NCI-H1105 treated with DMSO at 0.1 percent for 48 hours (cell line): ENCODE data around the gene MALL.
"Not testable (repeated sequence)": the region's sequence is repeated elsewhere in the genome, so short reads cannot be mapped to it uniquely, and the experiment has no call there.

Source experiments
- DNase-seq: peaks from one replicate; lab custom pipeline; 2025; lab: John Stamatoyannopoulos, UW

Gene MALL

DNA sequence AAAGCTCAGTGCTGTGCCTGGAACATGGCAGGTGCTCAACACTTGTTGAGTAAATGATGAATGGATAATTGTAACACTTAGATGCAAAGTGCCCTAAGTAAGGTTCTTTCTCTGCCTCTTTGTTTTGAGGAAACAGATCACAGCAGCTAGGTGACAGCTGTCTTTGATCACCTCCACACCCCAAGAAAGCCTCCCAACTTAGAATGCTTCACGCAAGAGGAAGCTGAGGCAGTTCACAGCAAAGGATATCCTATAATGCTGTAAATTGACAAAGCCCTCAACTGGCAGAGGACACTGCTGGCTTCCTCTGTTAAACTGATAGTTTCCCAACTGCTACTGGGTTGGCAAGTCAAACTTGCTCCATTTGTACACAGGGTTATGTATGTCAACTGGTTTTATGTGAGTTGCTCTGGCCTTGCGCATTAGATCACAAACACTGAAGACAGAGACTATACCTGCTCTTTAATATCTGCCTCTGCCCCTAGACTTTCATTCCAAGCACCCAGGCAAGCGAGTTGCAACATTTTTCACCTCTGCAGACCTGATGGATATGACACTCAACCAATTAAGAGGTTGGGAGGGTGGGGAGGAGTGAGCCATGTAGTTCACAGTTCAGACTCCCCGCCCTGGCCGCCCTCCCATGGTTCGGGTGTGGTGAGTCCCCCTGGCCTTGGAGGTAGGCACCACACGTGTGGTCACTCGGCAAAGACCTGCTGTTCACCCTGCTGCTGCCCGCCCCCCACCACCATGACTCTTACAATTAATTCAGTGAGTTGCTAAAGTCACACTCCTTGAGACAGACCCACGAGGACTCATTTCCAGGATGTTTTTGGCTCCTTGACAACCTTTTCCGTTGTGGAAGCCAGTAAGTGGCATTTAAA, 4.8 kb upstream of the MALL start:
- DNase-seq, result no peak

DNA sequence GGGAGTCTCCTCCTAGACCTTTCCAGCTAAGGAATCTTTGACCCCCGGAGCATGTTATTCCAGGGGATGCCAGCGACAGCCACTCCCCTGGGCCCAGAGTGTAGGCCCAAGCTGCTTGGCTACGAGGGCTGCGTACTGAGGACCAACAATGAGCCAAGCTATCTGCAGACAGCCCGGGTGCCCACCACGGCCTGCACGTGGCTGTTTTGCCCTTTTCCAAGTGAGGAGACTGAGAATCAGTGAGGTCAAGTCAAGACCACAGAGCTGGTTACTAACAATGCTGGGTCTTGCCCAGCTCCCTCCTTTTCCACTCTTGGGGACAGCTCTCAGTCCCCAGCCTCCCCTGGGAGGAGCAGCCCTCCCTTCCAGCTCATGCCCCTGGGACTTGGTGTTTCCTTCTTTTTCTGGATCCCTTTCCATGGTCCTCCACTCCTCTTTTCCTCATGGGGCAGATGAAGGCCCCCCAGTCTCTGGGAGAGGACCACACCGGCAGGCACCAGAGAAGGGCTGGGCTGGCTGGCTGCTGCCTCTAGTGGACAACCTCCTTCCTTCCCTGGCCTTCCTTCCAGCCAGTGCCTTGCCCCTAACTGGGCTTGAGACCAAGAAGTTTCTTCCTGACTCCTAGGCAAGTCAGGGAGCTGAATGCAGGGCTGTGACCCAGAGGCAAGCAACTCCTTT, 550 bp upstream of the MALL start:
- no peak for DNase-seq

DNA sequence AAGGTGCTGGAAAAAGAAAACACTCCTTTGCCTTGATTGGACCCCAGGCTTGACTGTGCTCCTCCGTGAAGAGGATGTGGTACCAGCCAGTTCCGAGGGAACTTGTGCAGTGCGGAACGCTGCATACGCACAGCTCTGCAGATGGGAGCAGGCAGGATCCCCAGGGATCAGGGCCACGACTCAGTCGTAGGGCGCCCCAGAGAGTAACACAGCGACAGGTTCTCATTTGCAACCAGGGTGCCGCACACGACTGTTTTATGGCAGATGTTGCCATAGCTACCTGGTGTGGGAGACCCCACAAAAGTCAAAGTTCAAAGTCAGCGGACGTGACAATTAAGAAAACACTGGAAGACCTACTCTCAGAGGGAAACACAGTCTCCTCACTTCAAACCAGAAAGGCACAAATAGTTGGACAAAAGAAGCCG, 779 bp downstream of the MALL start:
- DNase-seq, result no peak

DNA sequence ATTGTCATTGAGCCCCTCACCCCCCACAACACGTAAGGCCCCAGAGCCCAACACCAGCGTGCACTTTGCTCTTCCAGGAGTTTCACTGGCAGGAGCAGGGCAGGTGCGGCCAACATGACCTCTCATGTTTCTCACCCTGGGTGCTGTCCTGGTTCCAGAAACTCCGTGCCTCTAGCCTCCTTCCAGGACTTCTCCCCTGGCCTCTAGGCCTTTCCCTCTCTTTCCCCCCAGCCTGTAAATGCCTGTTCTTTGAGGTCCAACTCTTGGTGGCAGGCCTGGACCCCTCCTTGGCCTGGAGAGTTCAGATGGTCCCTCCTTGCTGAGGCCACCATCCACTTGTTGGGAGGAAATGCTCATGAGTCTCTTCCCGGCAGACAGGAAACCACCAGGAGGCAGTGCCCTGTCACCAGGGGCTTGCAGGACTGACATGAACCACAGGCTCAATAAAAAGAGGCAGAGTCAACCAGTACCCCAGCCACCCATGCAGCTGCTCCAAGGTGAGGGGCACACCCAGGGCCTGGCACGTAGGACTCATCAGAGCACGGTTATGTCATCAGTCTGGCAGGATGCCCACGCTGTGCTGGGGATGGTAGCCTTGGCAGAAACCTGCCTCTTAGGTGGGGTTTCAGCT, 1.5 kb downstream of the MALL start:
- peak; percentile 22 for DNase-seq

DNA sequence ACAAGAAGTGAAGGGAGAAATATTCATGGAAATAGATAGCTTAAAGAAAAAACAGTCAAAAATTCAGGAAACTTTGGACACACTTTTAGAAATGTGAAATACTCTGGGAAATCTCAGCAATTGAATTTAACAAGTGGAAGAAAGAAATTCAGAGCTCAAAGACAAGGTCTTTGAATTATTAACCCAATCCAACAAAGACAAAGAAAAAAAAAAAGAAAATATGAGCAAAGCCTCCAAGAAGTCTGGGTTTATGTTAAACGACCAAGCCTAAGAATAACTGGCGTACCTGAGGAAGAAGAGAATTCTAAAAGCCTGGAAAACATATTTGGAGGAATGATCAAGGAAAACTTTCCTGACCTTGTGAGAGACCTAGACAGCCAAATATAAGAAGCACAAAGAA, 7.3 kb downstream of the MALL start:
- DNase-seq, result not testable (repeated sequence)

DNA sequence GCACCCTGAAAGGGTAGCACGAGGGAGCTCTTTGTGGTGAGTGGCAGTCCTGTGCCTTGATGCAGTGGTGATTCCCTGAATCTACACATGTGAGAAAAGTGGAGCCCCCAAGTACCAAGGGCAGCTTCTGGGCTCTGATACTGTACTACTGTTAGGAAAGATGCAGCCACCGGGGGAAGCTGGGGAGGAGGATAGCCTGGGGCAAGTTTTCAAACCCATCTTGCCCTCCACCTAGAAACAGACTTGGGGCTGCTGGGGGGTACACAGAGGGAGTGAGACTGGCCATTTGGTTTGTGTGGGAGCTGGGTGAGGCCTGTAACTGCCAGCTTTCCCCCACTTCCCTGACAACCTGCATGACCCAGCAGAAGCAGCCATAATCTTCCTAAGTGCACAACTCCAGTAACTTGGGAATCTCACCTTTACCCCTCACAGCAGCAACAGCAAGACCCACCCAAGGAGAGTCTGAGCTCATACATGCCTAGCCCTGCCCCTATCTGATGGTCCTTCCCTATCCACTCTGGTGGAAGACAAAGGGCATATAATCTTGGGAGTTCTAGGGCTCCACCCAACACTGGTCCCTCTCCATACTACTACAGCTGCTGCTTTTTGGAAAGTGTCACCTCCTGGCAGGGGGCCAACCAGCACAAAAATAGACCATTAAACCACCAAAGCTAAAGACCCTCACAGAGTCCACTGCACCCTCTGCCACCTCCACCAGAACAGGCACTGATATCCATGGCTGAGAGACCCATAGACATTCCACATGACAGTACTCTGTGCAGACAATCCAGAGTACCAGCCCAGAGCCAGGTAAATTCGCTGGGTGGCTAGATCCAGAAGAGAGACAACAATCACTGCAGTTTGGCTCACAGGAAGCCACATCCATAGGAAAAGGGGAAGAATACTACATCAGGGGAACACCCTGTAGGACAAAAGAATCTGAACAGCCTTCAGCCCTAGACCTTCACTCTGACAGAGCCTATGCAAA, 8.2 kb downstream of the MALL start:
- no peak for DNase-seq

DNA sequence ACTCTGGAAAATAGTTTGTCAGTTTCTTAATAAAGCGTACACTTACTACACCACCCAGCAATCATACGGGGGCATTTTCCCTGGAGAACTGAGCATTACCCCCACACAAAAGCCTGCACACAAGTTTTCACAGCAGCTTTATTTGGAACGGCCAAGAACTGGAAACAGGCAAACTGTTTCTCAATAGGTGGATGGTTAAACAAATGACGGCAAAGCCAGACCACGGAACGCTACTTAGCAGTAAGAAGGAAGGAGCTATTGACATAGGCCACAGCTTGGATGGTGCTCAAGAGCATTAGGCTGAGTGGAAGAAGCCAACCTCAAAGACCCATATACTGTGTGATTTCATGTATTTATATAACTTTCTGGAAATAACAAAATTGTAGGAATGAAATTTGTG, 9.0 kb downstream of the MALL start:
- DNase-seq, result no peak

DNA sequence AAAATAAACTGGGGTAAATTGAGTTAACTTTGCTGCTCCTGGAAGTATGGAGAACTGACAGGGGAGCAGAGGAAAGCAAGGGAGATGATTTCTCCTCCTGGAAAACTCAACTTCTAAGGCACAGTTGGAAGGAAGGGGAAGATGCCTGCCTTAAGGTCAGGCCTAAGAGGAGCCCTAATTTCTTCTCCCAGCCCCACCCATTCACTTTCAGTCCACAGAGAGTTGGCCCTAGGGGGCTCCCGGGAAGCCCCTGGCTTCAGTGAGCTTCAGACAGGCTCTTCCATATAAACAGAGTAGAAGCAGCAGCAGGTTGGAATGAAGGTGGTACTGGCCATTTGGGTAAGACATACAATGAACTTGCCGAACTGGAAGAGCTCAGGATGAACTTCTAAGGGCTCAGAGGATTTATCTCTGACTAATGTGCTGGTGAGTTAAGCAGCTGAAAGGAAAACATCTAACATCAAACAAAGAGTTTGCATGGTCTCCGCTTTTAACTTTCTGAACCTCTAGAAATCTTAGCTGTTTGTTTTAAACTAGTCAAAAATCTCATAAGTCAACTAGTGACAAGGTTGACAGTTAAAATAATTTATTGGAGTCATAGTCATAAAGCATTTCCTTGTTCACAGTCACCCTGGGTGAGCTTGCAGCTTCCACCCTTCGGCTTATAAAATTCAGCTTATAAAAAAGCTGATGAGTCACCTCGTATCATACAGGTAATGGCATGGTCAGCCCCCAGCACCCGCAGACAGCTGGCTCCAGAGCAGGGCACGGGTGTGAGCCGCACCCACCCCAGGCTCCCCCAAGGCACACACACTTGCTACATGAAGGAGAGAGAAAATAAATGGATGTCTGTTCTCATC, 9.8 kb downstream of the MALL start:
- no peak for DNase-seq

DNA sequence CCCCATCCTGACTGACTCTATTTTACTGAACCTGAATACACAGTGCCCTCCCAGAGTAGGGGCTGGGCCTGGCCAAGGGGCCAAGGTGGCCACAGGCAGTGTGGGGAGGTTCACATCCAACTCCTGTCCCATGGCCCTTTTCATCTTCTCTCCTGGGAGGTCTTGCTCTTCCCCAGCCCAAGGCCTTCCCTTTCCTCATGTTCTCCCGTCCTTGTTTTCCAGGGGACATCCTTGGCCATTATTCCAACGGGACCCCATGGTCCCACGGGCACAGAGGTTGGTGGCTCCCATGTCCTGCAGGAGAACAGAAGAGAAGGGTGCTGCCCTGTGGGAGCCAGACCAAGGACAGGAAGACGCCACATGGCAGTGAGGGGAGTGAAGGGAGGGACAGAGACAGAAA, 10.4 kb downstream of the MALL start:
- no peak for DNase-seq

DNA sequence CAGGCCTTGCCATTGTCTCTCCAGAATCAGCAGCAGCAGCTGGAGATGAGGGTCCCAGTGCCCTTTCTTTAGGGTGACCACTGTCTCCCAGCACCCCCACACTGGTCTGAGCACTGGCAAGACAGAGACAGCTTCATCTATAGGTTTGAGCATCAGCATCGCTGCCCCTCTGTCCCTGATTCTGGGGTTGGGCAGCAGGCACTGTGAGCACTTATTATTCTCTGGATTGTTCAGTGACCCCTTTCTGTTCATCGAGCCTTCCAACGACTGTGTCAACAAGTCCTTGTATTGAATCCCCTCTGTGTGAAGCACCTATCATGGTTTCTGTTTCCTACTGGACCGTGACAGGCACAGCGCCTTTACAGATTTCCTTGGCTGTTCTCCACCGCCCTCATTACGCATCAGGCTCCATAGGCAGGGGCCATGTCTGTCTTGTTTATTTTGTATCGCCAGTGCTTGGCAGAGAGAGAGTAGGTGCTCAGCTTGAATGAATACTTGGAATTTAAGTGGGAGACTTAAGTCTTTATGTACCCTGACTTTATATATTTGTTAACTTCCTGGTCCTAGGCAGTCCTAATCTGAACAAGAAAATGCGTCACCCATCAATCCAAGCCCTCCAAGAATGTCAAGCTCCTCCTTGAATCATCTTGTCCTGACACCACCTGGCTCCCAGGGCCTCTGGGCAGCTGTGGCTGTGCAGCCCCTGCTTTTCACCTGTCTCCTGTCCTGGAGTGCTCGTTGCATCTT, 11.4 kb downstream of the MALL start:
- peak; percentile 70 for DNase-seq

DNA sequence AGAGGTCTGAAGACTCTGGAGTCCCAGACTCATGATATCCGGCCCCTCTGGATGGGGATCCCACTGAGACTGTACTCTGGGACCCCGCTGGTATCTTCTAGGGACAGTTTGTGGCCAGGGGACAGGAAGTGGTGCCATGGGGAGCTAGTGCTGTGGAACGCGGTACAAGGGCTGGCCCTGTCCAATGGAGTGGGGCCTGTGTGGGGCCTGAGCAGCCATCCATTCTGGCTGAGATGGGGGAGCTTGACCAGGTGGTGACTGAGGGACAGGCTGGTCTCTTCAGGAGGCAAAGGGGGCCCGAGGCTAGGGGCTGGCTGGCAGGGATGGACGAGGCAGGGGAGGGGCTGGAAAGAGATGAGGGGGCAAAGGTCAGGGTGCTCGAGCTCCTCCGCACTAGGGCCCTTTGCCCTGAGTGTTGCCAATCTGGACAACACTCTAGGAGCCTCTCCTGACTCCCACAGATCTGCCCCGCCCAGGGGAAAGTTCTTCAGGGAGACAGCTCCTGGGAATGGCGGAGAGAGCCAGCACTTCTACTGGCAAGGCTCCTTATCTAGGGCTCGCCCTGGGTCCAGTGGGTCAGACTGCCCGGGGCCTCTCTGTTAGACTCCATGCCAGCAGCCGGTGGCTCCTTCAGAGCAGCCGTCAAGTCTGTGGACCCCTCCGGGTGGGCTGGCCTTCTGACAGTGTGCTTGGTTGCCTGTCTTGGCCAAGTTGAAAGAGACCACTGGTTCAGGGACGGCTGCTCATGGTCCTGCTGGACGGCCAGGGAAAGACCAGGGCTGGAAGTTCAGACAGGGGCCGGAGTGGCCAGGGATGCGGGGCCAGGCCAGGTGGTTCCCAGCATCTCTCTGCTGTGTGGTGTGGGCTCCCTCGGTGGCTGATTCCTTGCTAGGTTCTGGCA, 12.3 kb downstream of the MALL start:
- no peak for DNase-seq

DNA sequence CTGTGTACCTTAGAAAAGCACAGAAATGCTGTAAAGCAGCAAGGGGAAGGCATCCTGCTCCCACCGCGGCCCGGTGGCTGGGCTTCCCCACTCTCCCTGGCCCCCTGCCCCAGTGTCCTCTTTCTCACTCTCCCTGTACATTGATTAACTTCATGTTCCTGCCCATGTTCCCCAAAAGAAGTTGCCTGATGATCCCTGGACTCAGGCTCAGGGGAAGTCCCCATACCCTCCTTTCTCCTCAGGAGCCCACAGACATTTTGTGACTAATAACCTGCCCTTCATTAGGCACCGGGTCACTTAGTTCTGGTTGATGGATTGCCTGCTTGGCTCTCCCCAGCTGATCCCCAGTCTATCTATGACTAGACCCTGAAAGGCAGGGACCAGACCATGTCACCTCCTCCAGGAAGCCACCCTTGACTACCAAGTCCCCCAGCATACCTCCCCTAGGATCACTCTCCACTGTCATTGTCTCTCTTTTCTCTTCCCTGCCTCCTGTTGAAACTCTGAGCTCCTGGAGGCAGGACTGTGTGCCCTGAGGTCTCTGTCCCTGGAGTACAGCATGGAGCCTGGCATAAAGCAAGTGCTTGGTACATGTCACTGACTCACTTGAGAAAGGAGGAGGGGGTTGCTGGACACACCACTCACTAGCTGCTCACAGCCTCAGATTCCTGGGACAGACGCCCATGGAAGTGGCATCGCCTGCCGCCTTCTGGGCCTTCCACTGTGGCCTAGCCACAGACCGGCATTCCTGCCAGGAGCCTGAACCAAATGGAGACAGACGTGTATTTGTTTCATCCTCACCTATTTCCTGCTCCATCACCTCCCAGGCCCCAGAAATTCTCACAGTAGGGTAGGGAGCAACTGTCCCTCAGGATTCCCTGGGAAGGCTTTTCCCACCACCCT, 13.5 kb downstream of the MALL start:
- no peak for DNase-seq

DNA sequence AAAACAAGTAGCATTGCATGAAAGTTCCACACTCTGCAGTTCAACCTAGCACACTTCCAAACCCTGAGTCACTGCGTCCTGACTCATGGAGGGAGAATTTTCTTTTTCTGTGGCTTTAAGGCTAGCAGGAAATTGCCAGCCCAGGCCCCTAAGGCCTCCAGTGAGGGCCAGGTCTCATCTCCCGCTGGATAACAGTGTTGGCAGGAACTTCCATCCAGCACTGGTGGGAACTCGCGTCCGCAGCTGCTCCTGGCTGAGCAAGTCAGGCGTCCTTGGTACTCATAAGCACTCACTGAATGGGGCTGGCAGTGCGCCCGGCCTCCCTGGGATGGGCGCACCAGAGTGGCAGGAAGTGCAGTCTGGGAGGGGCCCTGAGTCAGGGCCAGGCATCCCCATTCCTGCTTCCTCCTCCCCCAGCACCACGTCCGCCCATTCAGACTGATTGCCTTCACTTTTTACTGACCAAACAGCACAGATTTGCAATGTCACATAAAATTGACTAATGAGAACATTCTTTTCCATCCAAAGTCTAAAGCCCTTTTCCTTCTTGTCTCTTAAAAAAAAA, 14.3 kb downstream of the MALL start:
- DNase-seq, result peak; percentile 90

DNA sequence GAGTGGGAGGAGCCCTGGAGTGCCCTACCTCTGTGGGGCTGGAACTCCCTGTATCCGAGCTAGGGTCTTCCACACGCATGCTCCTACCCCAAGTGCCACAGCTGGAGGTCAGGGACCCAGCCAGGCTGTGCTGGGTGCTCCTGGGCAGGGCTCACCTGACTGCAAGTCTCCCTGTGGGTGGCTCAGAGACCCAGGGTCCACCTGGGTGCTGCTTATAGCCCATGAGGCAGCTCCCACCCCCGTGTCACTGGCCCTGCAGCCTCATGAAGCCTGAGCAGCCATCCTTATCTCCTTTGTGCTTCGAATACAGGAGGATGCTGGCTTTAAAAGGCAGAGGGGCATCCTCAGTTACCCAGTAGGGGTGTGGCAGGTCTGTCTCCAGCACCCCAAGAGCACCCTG, 14.7 kb downstream of the MALL start:
- not testable (repeated sequence) for DNase-seq

DNA sequence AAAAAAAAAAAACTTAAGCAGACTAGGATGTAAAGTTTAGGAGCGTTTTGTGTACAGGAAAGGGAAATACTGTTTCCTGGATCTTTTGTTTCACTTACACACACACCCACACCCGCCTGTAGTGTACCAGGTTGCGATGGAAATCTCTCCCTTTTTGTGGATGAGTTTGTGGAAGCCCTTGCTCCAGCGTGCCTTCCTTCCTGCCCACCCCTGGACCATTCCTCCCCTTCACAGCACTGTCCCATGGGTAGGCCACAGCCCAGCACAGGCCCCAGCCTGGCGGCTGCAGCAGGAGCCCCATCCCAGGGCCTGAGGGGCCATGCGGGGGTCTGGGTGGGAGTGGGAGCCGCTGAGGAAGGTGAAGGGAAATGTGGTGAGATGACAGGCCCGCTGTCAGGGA, 15.1 kb downstream of the MALL start:
- DNase-seq, result no peak

DNA sequence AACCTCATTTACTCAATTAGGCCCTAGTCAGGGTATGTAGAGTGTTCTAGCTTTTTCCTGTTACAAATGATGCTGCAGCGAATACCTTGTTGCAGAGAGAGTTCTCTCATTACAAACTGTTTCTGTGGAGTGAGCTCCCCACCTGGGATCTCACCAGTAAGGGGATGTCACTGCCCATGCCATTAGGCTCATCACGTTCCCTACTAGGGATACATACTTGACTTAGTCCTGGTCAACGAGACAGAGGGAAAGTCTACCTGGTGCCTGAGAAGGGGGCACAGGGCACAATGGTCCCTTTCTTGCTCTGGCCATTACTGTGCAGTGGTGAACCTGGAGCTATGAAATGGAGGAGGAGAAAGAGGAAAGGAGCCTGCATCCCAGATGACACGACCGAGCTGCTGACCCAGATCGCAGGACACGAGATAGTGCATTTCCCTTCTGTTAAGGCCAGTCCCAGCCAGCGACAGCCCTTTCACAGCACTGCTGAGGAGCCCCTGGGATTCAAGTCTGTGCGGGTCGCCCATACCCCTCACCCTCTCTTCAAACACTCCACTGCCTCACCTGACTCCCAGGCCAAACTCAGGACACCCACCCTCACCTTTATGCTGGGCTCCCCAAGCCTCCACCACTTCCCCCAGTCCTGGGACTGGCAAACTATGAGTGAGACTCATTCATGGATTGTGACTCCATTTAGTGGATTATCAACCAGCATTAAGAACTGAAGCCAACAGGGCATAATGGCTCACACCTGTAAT, 16.0 kb downstream of the MALL start:
- DNase-seq, result no peak

DNA sequence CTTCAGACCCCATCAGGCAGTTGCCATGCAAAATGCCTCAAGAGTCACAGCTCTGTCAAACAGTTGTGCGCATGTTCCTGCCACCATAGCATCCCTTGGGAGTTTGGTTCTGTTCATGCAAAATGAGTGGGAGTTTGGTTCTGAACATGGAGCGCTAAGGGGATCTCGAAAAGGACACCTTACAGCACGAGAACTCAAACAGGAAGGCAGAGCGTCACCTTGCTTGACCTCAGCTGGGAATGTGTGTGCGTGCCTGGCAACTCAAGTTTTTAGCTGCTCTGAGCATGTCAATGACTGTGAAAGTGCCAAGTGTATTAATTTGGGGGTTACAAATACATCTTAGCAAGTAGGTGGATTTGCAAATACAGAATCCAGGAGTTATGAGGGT, 16.6 kb downstream of the MALL start:
- no peak for DNase-seq
